Eye (tissue), 1 donor: ENCODE data around the gene NBPF8.
"Not testable (repeated sequence)": the region's sequence is repeated elsewhere in the genome, so short reads cannot be mapped to it uniquely, and the experiment has no call there.

Experiments used
- DNase-seq: peaks from one replicate; pipeline ENCODE4 v3.0.0-alpha.2; 2015

Gene NBPF8, protein sequence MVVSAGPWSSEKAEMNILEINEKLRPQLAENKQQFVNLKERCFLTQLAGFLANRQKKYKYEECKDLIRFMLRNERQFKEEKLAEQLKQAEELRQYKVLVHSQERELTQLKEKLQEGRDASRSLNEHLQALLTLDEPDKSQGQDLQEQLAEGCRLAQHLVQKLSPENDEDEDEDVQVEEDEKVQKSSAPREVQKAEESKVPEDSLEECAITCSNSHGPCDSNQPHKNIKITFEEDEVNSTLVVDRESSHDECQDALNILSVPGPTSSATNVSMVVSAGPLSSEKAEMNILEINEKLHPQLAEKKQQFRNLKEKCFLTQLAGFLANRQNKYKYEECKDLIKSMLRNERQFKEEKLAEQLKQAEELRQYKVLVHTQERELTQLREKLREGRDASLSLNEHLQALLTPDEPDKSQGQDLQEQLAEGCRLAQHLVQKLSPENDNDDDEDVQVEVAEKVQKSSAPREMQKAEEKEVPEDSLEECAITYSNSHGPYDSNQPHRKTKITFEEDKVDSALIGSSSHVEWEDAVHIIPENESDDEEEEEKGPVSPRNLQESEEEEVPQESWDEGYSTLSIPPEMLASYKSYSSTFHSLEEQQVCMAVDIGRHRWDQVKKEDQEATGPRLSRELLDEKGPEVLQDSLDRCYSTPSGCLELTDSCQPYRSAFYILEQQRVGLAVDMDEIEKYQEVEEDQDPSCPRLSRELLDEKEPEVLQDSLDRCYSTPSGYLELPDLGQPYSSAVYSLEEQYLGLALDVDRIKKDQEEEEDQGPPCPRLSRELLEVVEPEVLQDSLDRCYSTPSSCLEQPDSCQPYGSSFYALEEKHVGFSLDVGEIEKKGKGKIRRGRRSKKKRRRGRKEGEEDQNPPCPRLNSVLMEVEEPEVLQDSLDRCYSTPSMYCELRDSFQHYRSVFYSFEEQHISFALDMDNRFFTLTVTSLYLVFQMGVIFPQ

DNA sequence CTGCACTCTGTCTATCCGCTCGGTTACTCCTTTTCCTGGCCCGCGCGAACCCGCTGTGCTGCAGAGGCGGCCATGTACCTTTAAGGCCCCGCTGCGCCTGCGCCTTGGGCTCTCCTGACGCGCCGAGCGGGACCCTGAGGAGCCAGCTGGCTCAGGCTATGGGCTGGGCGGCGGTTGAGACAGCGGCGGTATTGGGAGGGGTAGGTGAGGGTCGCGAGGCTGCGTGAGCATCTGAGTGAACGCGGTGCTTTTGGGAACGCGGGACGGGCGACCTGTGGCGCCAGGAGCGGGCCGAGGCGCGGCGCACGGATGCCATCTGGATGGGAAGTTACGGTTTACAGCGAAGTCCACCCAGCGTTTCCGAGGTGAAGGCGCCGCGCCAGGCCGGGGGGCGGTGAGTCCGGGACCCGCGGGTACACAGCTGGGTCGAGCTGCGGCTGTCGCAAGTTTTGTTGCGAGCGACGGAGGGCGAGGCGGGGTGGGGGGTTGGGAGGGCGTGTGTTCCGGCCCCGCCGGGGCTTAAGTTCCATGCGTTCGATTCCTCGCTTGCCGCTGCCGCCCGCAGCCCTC, at the start of gene NBPF8:
Gene NBPF8, plus strand, starts transcription at position 125 of the 570 bp plus-strand sequence. CDS start 21,488 bp downstream, outside the sequence.
- peak; percentile 72 for DNase-seq

- not testable (repeated sequence) for DNase-seq
Measured at GRCh38 chr1:120367709-120368108, 47.1 kb upstream of the NBPF8 start.

- DNase-seq = not testable (repeated sequence)
Measured at GRCh38 chr1:120386651-120387050, 28.2 kb upstream of the NBPF8 start.

GRCh38 chr1:120388597-120389126, 26.2 kb upstream of the NBPF8 start:
- peak; percentile 57 for DNase-seq

DNA sequence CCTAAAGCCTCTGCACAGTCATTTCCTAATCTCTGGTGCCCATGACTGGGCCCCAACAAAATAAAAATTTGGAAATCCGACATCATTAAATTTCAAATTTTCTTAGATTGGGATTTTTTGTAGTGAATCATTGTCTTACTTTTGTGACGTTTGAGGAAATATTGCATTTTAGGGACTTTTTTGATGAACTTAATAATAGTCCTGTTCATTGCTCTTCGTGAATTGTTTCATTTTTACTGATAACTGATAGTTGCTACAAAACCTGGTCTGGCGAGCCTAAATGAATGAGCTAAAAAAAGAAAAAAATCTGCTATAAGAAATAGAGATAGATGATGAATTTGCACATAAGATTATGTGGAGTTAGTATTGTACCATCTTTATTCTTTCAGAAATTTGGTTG, 23.5 kb upstream of the NBPF8 start:
- not testable (repeated sequence) for DNase-seq

GRCh38 chr1:120393316-120394232, 21.3 kb upstream of the NBPF8 start:
- DNase-seq = peak; percentile 19

GRCh38 chr1:120405348-120405747, 9.5 kb upstream of the NBPF8 start:
- DNase-seq = not testable (repeated sequence)

DNA sequence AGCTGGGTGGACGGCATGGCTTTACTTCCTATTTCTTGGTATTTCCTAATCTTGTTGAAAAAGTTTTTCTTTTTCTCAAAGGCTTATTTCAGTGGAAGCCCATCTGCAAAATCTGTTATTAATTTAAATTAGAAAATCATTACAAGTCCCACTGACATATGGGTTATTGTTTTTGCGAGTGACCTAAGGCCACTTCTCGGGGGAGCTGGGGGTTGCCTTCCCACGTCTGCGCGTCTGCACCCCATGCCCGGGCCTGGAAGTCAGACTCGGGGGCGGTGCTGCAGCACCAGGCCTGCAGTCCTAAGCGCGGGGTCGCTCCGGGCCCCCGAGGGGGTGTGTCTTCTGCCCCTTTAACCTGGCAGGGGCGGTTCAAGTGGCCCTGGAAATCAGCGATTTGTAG, 384 bp upstream of the NBPF8 start:
- DNase-seq = peak; percentile 23

DNA sequence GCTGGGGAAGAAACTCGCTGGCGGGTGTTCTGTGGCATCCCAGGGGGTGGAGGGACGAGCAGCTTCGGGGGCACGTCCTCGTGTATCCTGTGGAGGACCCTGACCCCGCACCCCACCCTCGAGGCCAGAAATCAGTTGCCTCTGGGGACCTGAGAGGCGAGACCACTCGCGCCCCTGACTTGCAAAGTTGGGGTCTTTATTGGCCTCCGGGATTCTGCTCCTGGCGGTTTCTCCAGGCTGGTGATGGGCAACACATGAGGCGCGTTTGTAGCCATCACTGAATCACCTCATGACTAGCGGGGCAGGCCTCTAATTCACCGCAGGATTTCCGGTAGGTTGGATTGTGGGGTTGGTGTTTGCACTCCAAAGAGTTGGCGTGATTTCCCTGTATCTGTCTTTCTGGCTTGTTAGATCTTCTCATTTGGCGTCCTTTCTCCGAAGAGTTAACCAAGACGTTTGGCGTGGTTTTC, 692 bp downstream of the NBPF8 start:
- peak; percentile 57 for DNase-seq

GRCh38 chr1:120425063-120425462, 10.2 kb downstream of the NBPF8 start:
- not testable (repeated sequence) for DNase-seq

- not testable (repeated sequence) for DNase-seq
Measured at GRCh38 chr1:120431626-120432025, 16.8 kb downstream of the NBPF8 start.

GRCh38 chr1:120433831-120434230, 19.0 kb downstream of the NBPF8 start:
- DNase-seq = not testable (repeated sequence)

DNA sequence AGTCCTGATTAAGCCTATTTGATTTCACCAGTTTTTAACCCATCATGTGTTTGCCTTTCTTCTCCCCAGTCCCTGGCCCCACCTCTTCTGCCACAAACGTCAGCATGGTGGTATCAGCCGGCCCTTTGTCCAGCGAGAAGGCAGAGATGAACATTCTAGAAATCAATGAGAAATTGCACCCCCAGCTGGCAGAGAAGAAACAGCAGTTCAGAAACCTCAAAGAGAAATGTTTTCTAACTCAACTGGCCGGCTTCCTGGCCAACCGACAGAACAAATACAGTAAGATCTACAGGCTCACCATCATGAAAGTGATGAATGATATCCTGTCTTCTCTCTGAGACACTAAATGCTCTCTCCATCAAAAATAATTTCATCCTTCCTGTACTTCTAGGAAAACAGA, 34.3 kb downstream of the NBPF8 start:
- not testable (repeated sequence) for DNase-seq
